ENCODE data around the gene GPR132. TPM values are rescaled to one million over a fixed set of nuclear protein-coding genes. Genes with fewer than 3 reads are reported as not detected.
"Not testable (repeated sequence)": the region's sequence is repeated elsewhere in the genome, so short reads cannot be mapped to it uniquely, and the experiment has no call there.

Gene GPR132
- total and polyA plus RNA-seq, 9 of the 15 experiments (the other 6 are each of a cell fraction or from before 2014, with no cell fraction given) = 0.01 to 1.1 (median 0.25) TPM; not detected in 1

GRCh38 chr14:105035616-105036015 is 29.6 kb downstream of the GPR132 start:
- H3K27ac ChIP-seq (ENCODE audit: extremely low read depth, low read depth, low read length); H3K4me2 ChIP-seq (ENCODE audit: insufficient read depth, low read length); BruUV-seq (replicated peaks); intact Hi-C loops (cut with micrococcal nuclease); H3K9me3 ChIP-seq (replicated peaks; ENCODE audit: control insufficient read depth, insufficient read depth, low read depth, low read length); H3K9ac ChIP-seq (ENCODE audit: insufficient read depth in 1 of 2, low read depth in 2 of 2, low read length in 2 of 2); H3K79me2 ChIP-seq (ENCODE audit: control insufficient read depth, insufficient read depth, low read length); H4K20me1 ChIP-seq (replicated peaks; ENCODE audit: control insufficient read depth, insufficient read depth, low read length); H3K27me3 ChIP-seq (ENCODE audit: control insufficient read depth in 2 of 2, insufficient read depth in 2 of 2, low read length in 2 of 2); H3K9me1 ChIP-seq (ENCODE audit: control insufficient read depth, insufficient read depth, low read length); H3K36me3 ChIP-seq (ENCODE audit: control insufficient read depth, insufficient read depth, low read length); ATAC-seq; in situ Hi-C loops (cut with MboI); FAIRE-seq; CTCF ChIA-PET (ENCODE audit: low intra/inter-chr PET ratio); POLR2A ChIA-PET; H3K4me1 ChIP-seq (replicated peaks in 1 of 2; ENCODE audit: control insufficient read depth in 2 of 2, insufficient read depth in 2 of 2, low read length in 2 of 2); DNase-seq (ENCODE audit: extremely low read depth in 1 of 4, low spot score in 3 of 4); H3K4me3 ChIP-seq; H2AFZ ChIP-seq (ENCODE audit: low read depth, low read length): not testable (repeated sequence)
- 33% methylated on average over 1 of the region's 2 CpGs for WGBS (ENCODE audit: insufficient coverage, low coverage, missing lambda C conversion rate)

GRCh38 chr14:105034315-105035039 is 30.8 kb downstream of the GPR132 start:
- POLR2A ChIA-PET = no interaction called here
- Histone ChIP-seq H3K9ac (ENCODE audit: insufficient read depth in 1 of 2, low read depth in 2 of 2, low read length in 2 of 2) (no peak overlapping the region), H3K4me1 (replicated peaks in 1 of 2; ENCODE audit: control insufficient read depth in 2 of 2, insufficient read depth in 2 of 2, low read length in 2 of 2) (no peaks in the 10 kb centered on the region; a peak in 2 of 5 replicates), H3K27ac (ENCODE audit: extremely low read depth, low read depth, low read length) (no peak overlapping the region), H4K20me1 (replicated peaks; ENCODE audit: control insufficient read depth, insufficient read depth, low read length) (no peaks in the 10 kb centered on the region), H3K4me3 (no peak overlapping the region), H3K4me2 (ENCODE audit: insufficient read depth, low read length) (no peak overlapping the region), H2AFZ (ENCODE audit: low read depth, low read length) (peak overlapping the region; percentile 66), H3K79me2 (ENCODE audit: control insufficient read depth, insufficient read depth, low read length) (no peaks in the 10 kb centered on the region), H3K36me3 (ENCODE audit: control insufficient read depth, insufficient read depth, low read length) (no peaks in the 10 kb centered on the region), H3K27me3 (ENCODE audit: control insufficient read depth in 2 of 2, insufficient read depth in 2 of 2, low read length in 2 of 2) (no peaks in the 10 kb centered on the region), H3K9me1 (ENCODE audit: control insufficient read depth, insufficient read depth, low read length) (no peaks in the 10 kb centered on the region), H3K9me3 (replicated peaks; ENCODE audit: control insufficient read depth, insufficient read depth, low read depth, low read length) (no peaks in the 10 kb centered on the region)
- DNase-seq (ENCODE audit: extremely low read depth in 1 of 4, low spot score in 3 of 4) = no peak
- intact Hi-C loops (cut with micrococcal nuclease) = no loop called here
- BruUV-seq (replicated peaks) = no TSS peak
- no peak for FAIRE-seq
- in situ Hi-C loops (cut with MboI) = no loop called here
- ATAC-seq = no peak
- CTCF ChIA-PET (ENCODE audit: low intra/inter-chr PET ratio) = no interaction called here
- WGBS (ENCODE audit: insufficient coverage, low coverage, missing lambda C conversion rate) = 62% methylated on average over 15 of the region's 17 CpGs
- TF ChIP-seq NCOA2 (IDR thresholded peaks at IDR 0.05; ENCODE audit: partially characterized antibody in 2 of 2) (no peak), ID3 (CRISPR knock-in tag; IDR thresholded peaks at IDR 0.05) (no peak), ID3 (tag; IDR thresholded peaks at IDR 0.05) (no peak), E2F1 (CRISPR knock-in tag; IDR thresholded peaks at IDR 0.05) (no peak), MBD1 (CRISPR knock-in tag; IDR thresholded peaks at IDR 0.05) (no peak), U2AF2 (optimal IDR thresholded peaks at IDR 0.05; ENCODE audit: low read depth, low read length) (no peak), NR2C1 (IDR thresholded peaks at IDR 0.05) (peak; percentile 71), NR2C1 (tag; IDR thresholded peaks at IDR 0.05) (peak; percentile 66), NEUROD1 (IDR thresholded peaks at IDR 0.05; ENCODE audit: borderline replicate concordance, low read depth, low read length, partially characterized antibody) (no peak), SPI1 (IDR thresholded peaks at IDR 0.05; ENCODE audit: borderline replicate concordance, low read depth, low read length) (peak; percentile 84)

Data from K562 (cell line).